ENCODE results near the gene STARD3NL.
"Not testable (repeated sequence)": the region's sequence is repeated elsewhere in the genome, so short reads cannot be mapped to it uniquely, and the experiment has no call there.

STARD3NL gene

DNA sequence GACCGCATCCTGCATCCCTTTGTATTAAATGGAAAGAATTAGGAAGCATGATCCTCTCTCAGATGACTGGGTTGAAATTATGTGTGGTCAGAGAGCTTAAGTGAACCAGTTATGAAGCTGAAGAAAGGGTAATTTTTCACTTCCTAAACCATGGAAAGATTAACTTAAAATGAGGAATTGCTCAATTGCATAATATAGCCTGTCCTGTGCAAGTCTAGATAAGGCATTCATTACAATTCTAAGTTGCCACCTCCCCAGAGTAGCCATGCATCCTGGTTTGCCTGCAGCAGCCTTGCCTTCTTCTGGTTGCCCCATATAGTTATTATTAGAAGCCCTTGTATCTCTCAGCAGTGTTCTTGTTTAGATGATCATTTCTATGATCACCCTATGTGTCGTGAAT is 45.3 kb downstream of the STARD3NL start:
- DNase-seq = no peak

GRCh38 chr7:38224392-38224791 is 46.3 kb downstream of the STARD3NL start:
- DNase-seq = no peak

DNA sequence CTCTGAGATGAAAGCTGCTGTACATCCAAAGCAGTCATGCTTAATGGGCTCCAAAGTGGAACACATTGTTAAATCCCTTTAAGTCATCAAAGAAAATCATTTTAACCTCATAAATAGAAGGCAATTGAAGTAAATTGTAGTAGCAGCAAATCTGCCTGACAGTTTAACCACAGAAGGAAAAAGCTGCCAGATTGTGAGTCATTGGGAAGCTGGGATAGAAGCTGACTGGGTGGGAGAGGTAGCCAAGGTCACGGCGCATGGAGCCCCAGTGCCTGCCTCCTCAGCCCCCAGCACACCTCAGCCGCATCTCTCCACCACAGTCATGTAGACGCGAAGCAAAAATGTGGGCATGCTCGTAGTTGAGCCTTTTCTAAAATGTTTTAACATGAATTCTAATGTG is 51.3 kb downstream of the STARD3NL start:
- DNase-seq = no peak

DNA sequence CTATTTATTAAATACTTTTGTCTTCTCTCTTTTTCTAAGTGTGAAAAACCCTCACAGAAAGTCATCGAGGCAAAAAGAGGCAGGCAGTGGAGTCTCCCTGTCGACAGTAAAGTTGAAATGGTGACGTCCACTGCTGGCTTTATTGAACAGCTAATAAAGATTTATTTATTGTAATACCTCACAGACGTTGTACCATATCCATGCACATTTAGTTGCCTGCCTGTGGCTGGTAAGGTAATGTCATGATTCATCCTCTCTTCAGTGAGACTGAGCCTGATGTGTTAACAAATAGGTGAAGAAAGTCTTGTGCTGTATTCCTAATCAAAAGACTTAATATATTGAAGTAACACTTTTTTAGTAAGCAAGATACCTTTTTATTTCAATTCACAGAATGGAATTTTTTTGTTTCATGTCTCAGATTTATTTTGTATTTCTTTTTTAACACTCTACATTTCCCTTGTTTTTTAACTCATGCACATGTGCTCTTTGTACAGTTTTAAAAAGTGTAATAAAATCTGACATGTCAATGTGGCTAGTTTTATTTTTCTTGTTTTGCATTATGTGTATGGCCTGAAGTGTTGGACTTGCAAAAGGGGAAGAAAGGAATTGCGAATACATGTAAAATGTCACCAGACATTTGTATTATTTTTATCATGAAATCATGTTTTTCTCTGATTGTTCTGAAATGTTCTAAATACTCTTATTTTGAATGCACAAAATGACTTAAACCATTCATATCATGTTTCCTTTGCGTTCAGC is 52.0 kb downstream of the STARD3NL start:
- no peak for DNase-seq

DNA sequence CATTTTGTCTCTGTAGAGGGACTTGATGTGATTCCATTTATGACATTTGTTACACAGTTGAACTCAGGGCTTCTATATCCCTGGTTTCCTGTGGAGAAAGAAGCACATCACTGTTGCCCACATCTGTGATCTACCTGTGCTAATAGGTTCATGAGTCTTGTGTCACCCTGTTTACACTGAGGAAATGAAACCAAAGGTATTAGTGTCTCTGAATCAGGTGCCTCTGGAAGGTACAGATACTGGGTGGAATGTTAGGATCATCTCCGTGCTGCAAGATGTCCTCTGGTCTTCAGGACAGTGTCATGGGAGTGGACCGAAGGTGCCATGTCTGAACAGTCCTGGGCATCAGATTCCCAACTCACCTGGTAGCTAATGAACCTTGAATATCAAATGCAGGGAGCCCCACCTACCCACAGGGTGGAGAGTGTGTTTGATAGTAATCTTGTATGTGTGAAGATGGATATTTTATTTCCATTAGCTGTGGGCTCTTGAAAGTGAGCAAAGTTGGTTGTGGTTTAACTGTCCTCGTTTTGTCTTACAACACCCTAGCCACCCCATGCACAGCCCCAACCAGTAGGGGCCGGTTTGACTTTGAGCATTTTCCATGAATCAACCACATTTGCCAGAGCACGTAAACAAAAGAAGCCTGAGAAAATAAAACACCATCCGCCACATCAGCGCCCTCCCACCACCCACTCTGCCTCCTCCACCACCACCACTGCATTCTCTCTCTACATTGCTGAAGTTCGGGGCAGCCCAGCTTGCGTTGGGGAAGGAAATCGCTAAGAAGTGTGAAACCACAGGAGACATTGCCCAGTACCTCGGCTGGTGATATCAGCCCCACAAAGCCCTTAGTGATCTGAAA is 54.7 kb downstream of the STARD3NL start:
- peak; percentile 33 to 95 (median 49) for DNase-seq

DNA sequence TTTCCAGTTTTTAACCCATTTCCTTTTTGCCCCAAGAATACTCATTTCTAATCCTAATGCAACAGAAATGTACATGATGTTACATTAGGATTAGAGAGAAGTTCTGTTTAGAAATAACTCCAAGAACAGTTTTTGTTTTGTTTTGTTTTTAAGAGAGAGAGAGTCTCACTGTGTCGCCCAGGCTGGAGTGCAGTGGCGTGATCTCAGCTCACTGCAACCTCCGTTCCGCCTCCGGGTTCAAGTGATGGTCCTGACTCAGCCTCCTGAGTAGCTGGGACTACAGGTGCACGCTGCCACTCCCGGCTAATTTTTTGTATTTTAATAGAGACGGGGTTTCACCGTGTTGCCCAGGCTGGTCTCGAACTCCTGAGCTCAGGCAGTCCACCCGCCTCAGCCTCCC is 56.7 kb downstream of the STARD3NL start:
- DNase-seq = not testable (repeated sequence)

DNA sequence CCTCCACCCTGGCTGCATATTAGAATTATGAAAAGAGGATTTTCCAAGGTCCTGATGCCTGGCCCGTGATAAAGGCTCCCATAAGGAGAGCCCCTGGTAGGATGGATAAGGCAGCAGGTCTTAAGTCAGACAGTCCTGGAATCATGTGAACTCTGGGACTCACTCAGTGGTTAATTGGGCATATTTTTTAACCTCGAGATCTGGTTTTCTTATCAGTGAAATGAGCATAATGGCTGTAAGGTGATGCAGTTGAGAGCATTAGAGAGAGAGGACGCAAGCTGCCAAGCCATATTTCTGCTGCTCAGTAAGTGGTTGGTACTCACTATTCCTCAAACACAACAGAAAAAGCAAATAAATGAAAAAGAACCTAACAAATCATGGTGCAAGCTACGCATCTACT is 57.6 kb downstream of the STARD3NL start:
- DNase-seq = no peak

DNA sequence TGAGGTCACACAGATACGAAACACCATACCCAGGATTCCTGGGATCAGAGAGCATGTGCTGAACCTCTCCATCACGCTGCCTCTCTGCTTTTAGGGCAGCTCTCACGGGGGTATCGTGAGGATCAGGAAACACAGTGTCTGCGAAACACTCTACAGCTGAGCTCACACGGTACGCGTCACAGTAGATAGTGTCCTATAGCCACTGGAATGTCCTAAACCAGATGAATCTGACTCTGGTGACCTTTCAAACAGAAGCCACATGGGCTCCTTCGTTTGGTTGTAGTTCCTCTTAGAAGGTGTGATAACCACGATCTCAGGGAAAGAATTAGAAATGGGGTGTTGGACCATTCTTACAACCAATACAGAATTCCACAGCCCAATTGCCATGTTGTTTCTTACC is 61.1 kb downstream of the STARD3NL start:
- DNase-seq = not testable (repeated sequence)

DNA sequence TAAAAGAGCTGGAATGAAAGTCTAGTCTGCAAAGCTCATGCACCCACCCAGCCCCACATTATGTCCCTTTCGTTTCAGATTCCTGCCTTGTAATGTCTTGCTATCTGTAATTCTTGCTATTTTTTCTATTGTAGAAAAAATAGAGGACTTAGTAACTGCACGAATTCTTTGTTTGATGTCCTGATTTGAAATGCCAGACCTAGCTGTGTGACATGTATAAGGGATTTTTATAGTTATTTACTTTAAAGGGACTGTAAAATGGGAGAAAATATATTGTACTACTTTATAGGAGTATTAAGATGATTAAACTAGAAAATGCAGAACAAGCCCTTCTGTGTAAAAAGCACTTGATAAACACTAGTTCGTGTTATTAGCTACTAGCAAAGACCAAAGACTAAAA is 63.0 kb downstream of the STARD3NL start:
- no peak for DNase-seq

DNA sequence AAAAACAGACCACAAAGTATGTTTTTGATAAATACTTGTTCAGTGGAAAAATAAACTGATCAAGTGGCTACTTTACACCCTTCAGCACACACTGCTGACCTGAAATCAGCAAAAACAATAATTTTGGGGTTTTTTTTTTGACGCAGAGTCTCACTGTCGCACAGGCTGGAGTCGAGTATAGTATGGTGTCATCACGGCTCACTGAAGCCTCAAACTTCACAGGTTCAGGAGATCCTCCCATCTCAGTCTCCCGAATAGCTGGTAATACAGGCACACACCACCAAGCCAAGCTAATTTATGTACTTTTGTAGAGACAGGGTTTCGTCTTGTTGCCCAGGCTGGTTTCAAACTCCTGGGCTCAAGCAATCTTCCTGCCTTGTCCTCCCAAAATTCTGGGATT is 64.8 kb downstream of the STARD3NL start:
- no peak for DNase-seq

DNA sequence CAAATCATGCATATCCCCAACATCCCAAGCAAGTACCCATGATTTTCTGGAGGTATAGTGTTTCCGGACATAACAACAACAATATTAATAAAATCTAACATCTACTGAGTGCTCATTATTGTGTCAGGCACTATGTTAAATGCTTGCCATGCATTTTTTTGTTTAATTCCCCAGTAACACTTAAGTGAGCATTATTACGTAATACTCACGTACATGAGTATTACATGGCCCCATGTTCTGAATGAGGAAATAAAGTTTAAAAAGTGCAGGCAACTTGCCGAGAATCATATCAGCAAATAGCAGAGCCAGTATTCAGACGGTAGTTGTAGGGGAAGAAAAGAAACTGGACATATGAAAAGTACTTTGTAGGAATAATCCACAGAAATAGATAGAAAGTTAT is 65.3 kb downstream of the STARD3NL start:
- not testable (repeated sequence) for DNase-seq

- DNase-seq = no peak
These were observed 66.5 kb downstream of the STARD3NL start for GRCh38 chr7:38244516-38244915.

- DNase-seq = no peak
These were observed 67.4 kb downstream of the STARD3NL start for GRCh38 chr7:38245409-38245977.

GRCh38 chr7:38248069-38248567 is 70.1 kb downstream of the STARD3NL start:
- DNase-seq = no peak

DNA sequence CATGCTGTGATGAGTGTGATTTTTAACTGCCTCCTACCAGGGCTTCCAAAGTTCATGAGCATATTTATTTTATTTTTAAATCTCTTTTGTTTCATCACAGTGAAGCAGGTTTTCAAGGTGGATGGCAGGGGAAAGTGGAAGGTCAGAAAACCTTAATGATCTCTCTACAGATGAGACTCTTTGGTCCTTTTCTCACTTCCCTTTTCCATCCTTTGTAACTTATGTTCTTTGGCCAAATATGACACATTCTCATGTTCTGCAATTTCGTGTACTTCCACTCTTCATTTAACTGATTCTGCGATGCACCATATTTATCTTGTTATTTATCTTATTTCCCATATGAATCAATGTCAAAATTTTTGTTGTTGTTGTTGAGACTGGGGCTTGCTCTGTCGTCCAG is 71.8 kb downstream of the STARD3NL start:
- not testable (repeated sequence) for DNase-seq

DNA sequence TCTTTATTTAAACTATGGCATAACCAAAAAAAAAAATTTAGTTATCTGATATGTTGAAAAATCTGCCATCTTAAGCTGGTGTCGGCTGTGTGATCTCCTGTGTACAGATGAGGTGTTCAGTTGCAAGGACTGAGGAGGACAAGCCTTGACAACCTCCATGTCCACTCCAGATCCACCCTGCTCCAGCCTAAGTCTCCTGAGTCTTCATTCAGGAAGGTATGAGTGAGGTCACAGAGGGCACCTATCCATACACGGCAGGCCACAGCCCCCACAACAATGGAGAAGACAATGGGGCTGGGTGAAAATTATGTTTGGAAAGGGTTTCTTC is 79.3 kb downstream of the STARD3NL start:
- DNase-seq = no peak

DNA sequence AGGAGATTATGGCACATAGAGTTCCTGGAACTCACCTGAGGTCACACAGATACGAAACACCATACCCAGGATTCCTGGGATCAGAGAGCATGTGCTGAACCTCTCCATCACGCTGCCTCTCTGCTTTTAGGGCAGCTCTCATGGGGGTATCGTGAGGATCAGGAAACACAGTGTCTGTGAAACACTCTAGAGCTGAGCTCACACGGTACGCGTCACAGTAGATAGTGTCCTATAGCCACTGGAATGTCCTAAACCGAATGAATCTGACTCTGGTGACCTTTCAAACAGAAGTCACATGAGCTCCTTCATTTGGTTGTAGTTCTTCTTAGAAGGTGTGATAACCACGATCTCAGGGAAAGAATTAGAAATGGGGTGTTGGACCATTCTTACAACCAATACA is 81.1 kb downstream of the STARD3NL start:
- DNase-seq = not testable (repeated sequence)

- not testable (repeated sequence) for DNase-seq
These were observed 83.6 kb downstream of the STARD3NL start for GRCh38 chr7:38261601-38262000.

DNA sequence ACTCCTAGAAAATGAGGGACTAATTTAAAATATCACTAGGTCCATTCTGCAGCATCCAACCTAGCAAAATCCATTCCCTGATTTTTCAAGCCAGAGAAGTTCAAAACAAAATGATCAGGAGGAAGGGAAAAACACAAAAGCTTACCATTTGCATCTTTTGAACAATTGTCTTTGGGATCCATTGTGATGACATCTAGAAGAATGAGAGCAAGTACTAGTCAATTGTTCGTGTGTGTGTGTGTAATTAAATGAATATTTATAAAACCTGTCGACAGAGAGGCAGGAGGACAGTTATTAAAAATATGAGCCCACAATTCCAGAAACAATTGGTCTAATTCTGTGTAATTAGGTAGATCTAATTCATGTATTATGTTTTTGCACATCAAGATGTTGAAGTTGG is 84.0 kb downstream of the STARD3NL start:
- not testable (repeated sequence) for DNase-seq

DNA sequence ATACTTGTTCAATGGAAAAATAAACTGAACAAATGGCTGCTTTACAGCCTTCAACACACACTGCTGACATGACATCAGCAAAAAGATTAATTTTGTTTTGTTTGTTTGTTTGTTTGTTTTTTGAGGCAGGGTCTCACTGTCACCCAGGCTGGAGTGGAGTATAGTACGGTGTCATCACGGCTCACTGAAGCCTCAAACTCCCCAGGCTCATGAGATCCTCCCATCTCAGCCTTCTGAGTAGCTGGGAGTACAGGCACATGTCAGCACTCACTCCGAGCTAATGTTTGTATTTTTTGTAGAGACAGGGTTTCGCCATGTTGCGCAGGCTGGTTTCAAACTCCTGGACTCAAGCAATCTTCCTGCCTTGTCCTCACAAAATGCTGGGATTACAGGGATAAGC is 84.5 kb downstream of the STARD3NL start:
- DNase-seq = no peak

GRCh38 chr7:38263274-38263673 is 85.2 kb downstream of the STARD3NL start:
- DNase-seq = not testable (repeated sequence)

GRCh38 chr7:38264602-38265001 is 86.6 kb downstream of the STARD3NL start:
- not testable (repeated sequence) for DNase-seq

DNA sequence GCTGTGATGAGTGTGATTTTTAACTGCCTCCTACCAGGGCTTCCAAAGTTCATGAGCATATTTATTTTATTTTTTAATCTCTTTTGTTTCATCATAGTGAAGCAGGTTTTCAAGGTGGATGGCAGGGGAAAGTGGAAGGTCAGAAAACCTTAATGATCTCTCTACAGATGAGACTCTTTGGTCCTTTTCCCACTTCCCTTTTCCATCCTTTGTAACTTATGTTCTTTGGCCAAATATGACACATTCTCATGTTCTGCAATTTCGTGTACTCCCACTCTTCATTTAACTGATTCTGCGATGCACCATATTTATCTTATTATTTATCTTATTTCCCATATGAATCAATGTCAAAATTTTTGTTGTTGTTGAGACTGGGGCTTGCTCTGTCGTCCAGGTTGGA is 87.9 kb downstream of the STARD3NL start:
- DNase-seq = not testable (repeated sequence)
